ENCODE data around the gene PTPRN2. TPM values are rescaled to one million over a fixed set of nuclear protein-coding genes. Genes with fewer than 3 reads are reported as not detected.

Gene PTPRN2
- total RNA-seq, 1 experiment from 2014 or later: 1.1 TPM

DNA sequence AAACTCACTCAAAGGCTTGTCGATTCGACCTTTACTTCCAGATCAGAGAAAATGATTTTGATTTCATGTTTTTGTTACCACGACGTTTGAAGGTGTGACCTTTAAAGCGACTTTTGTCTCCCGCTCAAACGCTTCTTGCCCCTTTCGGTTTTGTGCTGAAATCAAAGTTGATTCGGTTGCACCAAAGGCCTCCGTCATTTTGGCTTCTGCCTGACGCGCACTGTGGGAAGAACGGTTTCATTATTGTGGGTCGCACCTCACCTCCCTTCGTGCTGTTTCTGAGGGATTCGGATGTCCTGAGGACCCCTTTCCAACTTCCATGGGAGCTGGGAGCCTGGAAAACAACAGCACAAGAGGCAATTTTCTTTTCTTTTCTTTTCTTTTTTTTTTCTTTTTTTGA is 1073.9 kb downstream of the PTPRN2 start:
- ATAC-seq: no peak

DNA sequence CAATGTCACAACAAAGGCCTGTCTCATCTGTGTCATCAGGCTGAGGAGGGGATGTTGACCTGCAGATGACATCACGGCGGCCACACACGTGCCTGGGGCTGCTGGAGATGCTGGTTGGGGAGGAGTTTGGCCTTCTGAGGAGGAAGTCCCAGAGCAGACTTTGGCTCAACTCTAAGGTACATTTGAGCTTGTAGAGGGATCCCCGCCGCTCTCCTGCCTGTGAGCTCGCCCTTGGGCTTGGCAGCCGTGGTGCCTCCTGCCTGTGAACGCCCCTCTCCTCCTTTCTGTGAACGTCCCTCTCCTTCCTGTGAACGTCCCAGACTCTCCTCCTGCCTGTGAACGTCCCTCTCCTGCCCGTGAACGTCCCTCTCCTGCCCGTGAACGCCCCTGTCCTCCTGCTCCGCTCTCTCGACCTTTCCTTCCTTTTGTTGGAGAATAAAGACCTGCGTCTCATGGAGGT is 1074.4 kb downstream of the PTPRN2 start:
- H3K27ac ChIP-seq (ENCODE audit: low read length): no peak overlapping the region
- H3K4me1 ChIP-seq (ENCODE audit: control insufficient read depth, insufficient read depth, low read length): no peaks in the 10 kb centered on the region; the same call in 1 of the 2 replicates
- no peaks in the 10 kb centered on the region for H3K36me3 ChIP-seq (ENCODE audit: control insufficient read depth, insufficient read depth, low read length)
- BruUV-seq (replicated peaks): no TSS peak
- ChIA-PET CTCF (no interaction called here), POLR2A (no interaction called here)
- H3K9me3 ChIP-seq (ENCODE audit: control insufficient read depth, insufficient read depth, low read depth, low read length): no peaks in the 10 kb centered on the region
- peaks cover 2% of the 10 kb centered on the region; the same call in 1 of the 2 replicates for H3K27me3 ChIP-seq (ENCODE audit: control insufficient read depth, insufficient read depth, low read length)
- DNase-seq (ENCODE audit: low read depth, low spot score) (no peak), ATAC-seq (no peak)
- no peak for TF ChIP-seq SIN3A (IDR thresholded peaks at IDR 0.05; ENCODE audit: borderline replicate concordance, insufficient read depth, low read depth, low read length)
- TF ChIP-seq, protein P1, sequence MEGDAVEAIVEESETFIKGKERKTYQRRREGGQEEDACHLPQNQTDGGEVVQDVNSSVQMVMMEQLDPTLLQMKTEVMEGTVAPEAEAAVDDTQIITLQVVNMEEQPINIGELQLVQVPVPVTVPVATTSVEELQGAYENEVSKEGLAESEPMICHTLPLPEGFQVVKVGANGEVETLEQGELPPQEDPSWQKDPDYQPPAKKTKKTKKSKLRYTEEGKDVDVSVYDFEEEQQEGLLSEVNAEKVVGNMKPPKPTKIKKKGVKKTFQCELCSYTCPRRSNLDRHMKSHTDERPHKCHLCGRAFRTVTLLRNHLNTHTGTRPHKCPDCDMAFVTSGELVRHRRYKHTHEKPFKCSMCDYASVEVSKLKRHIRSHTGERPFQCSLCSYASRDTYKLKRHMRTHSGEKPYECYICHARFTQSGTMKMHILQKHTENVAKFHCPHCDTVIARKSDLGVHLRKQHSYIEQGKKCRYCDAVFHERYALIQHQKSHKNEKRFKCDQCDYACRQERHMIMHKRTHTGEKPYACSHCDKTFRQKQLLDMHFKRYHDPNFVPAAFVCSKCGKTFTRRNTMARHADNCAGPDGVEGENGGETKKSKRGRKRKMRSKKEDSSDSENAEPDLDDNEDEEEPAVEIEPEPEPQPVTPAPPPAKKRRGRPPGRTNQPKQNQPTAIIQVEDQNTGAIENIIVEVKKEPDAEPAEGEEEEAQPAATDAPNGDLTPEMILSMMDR (IDR thresholded peaks at IDR 0.05): no peak
- TF ChIP-seq POLR2AphosphoS5 (IDR thresholded peaks at IDR 0.05; ENCODE audit: low read depth, low read length): no peak
- TF ChIP-seq, protein P2, sequence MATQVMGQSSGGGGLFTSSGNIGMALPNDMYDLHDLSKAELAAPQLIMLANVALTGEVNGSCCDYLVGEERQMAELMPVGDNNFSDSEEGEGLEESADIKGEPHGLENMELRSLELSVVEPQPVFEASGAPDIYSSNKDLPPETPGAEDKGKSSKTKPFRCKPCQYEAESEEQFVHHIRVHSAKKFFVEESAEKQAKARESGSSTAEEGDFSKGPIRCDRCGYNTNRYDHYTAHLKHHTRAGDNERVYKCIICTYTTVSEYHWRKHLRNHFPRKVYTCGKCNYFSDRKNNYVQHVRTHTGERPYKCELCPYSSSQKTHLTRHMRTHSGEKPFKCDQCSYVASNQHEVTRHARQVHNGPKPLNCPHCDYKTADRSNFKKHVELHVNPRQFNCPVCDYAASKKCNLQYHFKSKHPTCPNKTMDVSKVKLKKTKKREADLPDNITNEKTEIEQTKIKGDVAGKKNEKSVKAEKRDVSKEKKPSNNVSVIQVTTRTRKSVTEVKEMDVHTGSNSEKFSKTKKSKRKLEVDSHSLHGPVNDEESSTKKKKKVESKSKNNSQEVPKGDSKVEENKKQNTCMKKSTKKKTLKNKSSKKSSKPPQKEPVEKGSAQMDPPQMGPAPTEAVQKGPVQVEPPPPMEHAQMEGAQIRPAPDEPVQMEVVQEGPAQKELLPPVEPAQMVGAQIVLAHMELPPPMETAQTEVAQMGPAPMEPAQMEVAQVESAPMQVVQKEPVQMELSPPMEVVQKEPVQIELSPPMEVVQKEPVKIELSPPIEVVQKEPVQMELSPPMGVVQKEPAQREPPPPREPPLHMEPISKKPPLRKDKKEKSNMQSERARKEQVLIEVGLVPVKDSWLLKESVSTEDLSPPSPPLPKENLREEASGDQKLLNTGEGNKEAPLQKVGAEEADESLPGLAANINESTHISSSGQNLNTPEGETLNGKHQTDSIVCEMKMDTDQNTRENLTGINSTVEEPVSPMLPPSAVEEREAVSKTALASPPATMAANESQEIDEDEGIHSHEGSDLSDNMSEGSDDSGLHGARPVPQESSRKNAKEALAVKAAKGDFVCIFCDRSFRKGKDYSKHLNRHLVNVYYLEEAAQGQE (IDR thresholded peaks at IDR 0.05; ENCODE audit: insufficient read depth in 1 of 2, low read depth in 2 of 2, low read length in 1 of 2): no peak
- no peak for TF ChIP-seq TCF7L2 (IDR thresholded peaks at IDR 0.05; ENCODE audit: low read depth, low read length)
- no peak overlapping the region for H3K4me3 ChIP-seq (ENCODE audit: low read depth in 2 of 2, low read length in 2 of 2)
- intact Hi-C loops (cut with micrococcal nuclease; ENCODE audit: unreplicated experiment): no loop called here
- in situ Hi-C loops (cut with HindIII; ENCODE audit: low pct_unique_long_range_greater_than_20kb, low sequenced_read_pairs): no loop called here

More for the DNA sequence above, 1073.9 kb downstream of the PTPRN2 start:
- Histone ChIP-seq H3K27me3 (ENCODE audit: control insufficient read depth, insufficient read depth, low read length) (peaks cover under 1% of the 10 kb centered on the region; the same call in 1 of the 2 replicates), H3K4me3 (ENCODE audit: low read depth in 2 of 2, low read length in 2 of 2) (no peak overlapping the region), H3K9me3 (ENCODE audit: control insufficient read depth, insufficient read depth, low read depth, low read length) (no peaks in the 10 kb centered on the region), H3K4me1 (ENCODE audit: control insufficient read depth, insufficient read depth, low read length) (no peaks in the 10 kb centered on the region; the same call in 1 of the 2 replicates), H3K27ac (ENCODE audit: low read length) (no peak overlapping the region), H3K36me3 (ENCODE audit: control insufficient read depth, insufficient read depth, low read length) (no peaks in the 10 kb centered on the region)
- in situ Hi-C loops (cut with HindIII; ENCODE audit: low pct_unique_long_range_greater_than_20kb, low sequenced_read_pairs): no loop called here
- DNase-seq (ENCODE audit: low read depth, low spot score): no peak
- no peak for TF ChIP-seq TCF7L2 (IDR thresholded peaks at IDR 0.05; ENCODE audit: low read depth, low read length)
- TF ChIP-seq, protein P2 (IDR thresholded peaks at IDR 0.05; ENCODE audit: insufficient read depth in 1 of 2, low read depth in 2 of 2, low read length in 1 of 2): no peak
- no peak for TF ChIP-seq POLR2AphosphoS5 (IDR thresholded peaks at IDR 0.05; ENCODE audit: low read depth, low read length)
- TF ChIP-seq SIN3A (IDR thresholded peaks at IDR 0.05; ENCODE audit: borderline replicate concordance, insufficient read depth, low read depth, low read length): no peak
- TF ChIP-seq, protein P1 (IDR thresholded peaks at IDR 0.05): no peak
- intact Hi-C loops (cut with micrococcal nuclease; ENCODE audit: unreplicated experiment): no loop called here
- ChIA-PET POLR2A (no interaction called here), CTCF (no interaction called here)
- BruUV-seq (replicated peaks): no TSS peak
